GM10266 (cell line): Measurements from ENCODE around the gene TOP2B.

Experiments used
- DNase-seq: peaks from one replicate; pipeline ENCODE4 v3.0.0; 2012; ENCODE audit errors: extremely low spot score
- CTCF ChIP-seq: IDR thresholded peaks from 2 replicates; pipeline ENCODE4 v1.5.1; 2012; ENCODE audit warnings: mild to moderate bottlenecking, low read depth; ENCODE audit not compliant: control insufficient read depth, insufficient read depth; ENCODE audit errors: missing control alignments

TOP2B gene

GRCh38 chr3:25594007-25594502 lies 70.7 kb downstream of the TOP2B start:
- DNase-seq: peak; percentile 10

GRCh38 chr3:25593001-25593400 lies 71.7 kb downstream of the TOP2B start:
- no peak for TF ChIP-seq CTCF
- no peak for DNase-seq

More at GRCh38 chr3:25594007-25594502, 70.7 kb downstream of the TOP2B start:
- peak; percentile 59 for TF ChIP-seq CTCF

GRCh38 chr3:25592510-25592968 lies 72.2 kb downstream of the TOP2B start:
- peak; percentile 3 for DNase-seq
- TF ChIP-seq CTCF: no peak

GRCh38 chr3:25589783-25590258 lies 74.9 kb downstream of the TOP2B start:
- no peak for TF ChIP-seq CTCF
- no peak for DNase-seq

GRCh38 chr3:25589104-25589782 lies 75.5 kb downstream of the TOP2B start:
- DNase-seq: peak; percentile 2
- no peak for TF ChIP-seq CTCF

DNA sequence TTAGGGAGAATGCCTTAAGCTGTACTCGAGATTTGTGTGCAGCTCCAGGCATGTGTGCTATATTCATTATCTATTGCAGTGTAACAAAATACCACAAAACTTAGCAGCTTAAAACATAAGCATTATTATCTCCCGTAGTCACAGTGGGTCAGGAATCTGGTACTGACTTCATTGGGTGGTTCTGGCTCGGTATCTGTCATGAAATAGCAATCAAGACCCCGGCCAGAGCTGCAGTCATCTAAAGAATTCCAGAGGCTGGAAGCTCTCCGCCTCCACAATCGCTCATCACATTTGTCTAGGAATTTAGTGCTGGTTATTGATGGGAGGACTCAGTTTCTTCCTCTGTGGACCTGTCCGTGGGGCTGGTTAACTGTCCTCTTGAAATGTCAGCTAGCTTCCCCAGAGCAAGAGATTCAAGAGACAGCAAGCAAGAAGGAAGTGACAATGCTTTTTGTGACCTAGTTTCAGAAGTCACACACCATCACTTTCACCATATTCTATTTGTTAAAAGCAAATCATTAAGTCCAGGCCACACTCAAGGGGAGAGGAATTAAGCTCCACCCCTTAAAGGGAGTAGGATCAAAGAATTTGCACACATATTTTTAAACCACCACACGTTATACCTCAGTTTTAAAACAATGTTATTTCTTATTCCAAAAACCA lies 76.1 kb downstream of the TOP2B start:
- no peak for DNase-seq
- TF ChIP-seq CTCF: no peak

- no peak for DNase-seq
- no peak for TF ChIP-seq CTCF
Measured at GRCh38 chr3:25587975-25588374, 76.7 kb downstream of the TOP2B start.
